ENCODE data around the gene XIRP2.

The XIRP2 gene

DNA sequence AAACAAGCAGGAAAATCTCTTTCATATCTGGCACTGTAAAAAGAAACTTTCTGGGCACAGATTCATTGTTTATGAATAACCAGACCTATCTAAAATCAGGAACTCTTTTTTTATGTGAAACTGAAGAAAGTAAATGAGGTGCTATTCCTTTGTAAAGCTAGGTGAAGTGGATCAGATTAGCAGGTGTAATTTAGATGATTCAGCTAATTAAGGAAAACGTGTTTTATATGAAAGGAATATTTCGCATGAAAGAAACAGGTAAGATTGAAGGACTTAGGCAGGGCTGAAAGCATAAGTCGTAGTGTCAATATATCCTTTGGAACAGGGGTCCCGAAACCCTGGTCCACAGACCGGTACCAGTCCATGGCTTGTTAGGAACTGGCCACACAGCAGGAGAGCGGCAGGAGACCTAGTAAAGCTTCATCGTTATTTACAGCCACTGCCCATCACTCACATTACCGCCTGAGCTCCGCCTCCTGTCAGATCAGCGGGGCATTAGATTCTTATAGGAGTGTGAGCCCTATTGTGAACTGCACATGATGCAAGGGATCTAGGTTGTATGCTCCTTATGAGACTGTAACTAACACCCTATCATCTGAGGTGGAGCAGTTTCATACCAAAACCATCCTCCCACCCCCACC lies 20.3 kb upstream of the XIRP2 start:
- Histone ChIP-seq H3K9me3 (no peaks in the 10 kb centered on the region), H3K4me1 (ENCODE audit: control insufficient read depth in 1 of 2, insufficient read depth in 1 of 2, low read depth in 1 of 2, low read length in 1 of 2) (no peaks in the 10 kb centered on the region), H3K27ac (no peak overlapping the region), H3K36me3 (no peaks in the 10 kb centered on the region), H3K27me3 (no peaks in the 10 kb centered on the region), H3K4me3 (ENCODE audit: low read depth in 1 of 2, low read length in 1 of 2) (no peak overlapping the region)
- TF ChIP-seq, protein P1, sequence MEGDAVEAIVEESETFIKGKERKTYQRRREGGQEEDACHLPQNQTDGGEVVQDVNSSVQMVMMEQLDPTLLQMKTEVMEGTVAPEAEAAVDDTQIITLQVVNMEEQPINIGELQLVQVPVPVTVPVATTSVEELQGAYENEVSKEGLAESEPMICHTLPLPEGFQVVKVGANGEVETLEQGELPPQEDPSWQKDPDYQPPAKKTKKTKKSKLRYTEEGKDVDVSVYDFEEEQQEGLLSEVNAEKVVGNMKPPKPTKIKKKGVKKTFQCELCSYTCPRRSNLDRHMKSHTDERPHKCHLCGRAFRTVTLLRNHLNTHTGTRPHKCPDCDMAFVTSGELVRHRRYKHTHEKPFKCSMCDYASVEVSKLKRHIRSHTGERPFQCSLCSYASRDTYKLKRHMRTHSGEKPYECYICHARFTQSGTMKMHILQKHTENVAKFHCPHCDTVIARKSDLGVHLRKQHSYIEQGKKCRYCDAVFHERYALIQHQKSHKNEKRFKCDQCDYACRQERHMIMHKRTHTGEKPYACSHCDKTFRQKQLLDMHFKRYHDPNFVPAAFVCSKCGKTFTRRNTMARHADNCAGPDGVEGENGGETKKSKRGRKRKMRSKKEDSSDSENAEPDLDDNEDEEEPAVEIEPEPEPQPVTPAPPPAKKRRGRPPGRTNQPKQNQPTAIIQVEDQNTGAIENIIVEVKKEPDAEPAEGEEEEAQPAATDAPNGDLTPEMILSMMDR (IDR thresholded peaks at IDR 0.05), result no peak

DNA sequence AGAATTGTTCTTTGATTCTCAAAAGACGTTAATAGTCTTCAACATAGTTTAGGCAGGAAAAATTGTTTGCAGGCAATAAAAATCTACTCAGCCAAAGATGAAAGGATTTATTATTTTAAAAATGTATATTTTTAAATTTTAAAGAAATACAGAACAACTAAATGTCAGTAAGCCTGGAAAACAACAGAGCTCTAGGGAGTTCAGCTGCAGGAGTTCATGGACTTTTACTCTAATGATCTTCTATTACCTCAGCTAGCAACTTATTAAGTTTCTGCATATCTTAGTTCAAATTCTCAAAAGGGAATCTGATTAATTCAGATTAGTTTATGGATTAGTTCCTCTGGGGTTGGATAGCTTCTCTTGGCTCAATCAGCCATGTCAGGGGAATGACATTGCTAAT lies 17.9 kb upstream of the XIRP2 start:
- Histone ChIP-seq H3K9me3 (no peaks in the 10 kb centered on the region), H3K4me3 (ENCODE audit: low read depth in 1 of 2, low read length in 1 of 2) (no peak overlapping the region), H3K36me3 (no peaks in the 10 kb centered on the region), H3K27ac (no peak overlapping the region), H3K27me3 (no peaks in the 10 kb centered on the region), H3K4me1 (ENCODE audit: control insufficient read depth in 1 of 2, insufficient read depth in 1 of 2, low read depth in 1 of 2, low read length in 1 of 2) (no peaks in the 10 kb centered on the region)
- TF ChIP-seq, protein P1 (IDR thresholded peaks at IDR 0.05), result no peak

DNA sequence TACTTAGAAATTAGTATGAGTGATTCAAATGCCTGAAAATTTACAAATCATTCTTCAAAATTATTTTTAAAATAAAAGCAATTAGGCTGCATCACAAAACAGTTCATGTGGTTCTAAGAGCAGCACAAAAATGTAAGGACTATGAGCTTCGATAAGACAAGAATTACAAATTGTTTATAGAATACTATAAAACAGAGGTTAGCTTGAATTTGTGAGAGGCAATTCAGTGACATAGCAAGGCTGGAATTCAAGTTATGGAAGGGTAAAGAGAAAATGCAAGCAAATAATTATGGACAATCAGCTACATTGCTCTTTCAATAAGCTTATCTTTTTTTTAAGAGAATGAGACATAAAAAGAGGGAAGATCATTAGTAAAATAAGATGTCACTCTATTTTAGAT lies 7.1 kb upstream of the XIRP2 start:
- H3K4me3 ChIP-seq (ENCODE audit: low read depth in 1 of 2, low read length in 1 of 2), result no peak overlapping the region
- no peaks in the 10 kb centered on the region for H3K4me1 ChIP-seq (ENCODE audit: control insufficient read depth in 1 of 2, insufficient read depth in 1 of 2, low read depth in 1 of 2, low read length in 1 of 2)
- H3K27ac ChIP-seq, result no peak overlapping the region
- H3K27me3 ChIP-seq, result no peaks in the 10 kb centered on the region
- TF ChIP-seq, protein P1 (IDR thresholded peaks at IDR 0.05), result no peak
- H3K9me3 ChIP-seq, result no peaks in the 10 kb centered on the region
- H3K36me3 ChIP-seq, result no peaks in the 10 kb centered on the region

DNA sequence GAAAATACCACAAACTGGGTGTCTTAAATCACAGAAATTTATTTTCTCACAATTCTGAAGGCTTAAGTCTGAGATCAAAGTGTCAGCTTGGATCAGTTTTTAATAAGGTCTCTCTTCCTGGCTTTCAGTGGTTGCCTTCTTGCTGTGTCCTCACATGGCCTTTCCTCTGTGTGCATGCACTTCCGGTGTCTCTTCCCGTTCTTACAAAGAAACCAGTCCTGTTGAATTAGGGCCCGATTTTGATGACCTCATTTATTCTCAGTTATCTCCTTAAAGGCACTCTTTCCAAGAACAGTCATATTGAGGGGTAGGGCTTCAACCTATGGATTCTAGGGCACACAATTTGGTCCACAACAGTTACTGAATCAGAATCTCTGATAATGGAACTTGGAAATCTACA lies 5.4 kb upstream of the XIRP2 start:
- Histone ChIP-seq H3K4me3 (ENCODE audit: low read depth in 1 of 2, low read length in 1 of 2) (no peak overlapping the region), H3K4me1 (ENCODE audit: control insufficient read depth in 1 of 2, insufficient read depth in 1 of 2, low read depth in 1 of 2, low read length in 1 of 2) (no peaks in the 10 kb centered on the region), H3K27me3 (no peaks in the 10 kb centered on the region), H3K36me3 (no peaks in the 10 kb centered on the region), H3K27ac (no peak overlapping the region), H3K9me3 (no peaks in the 10 kb centered on the region)
- TF ChIP-seq, protein P1 (IDR thresholded peaks at IDR 0.05), result no peak

DNA sequence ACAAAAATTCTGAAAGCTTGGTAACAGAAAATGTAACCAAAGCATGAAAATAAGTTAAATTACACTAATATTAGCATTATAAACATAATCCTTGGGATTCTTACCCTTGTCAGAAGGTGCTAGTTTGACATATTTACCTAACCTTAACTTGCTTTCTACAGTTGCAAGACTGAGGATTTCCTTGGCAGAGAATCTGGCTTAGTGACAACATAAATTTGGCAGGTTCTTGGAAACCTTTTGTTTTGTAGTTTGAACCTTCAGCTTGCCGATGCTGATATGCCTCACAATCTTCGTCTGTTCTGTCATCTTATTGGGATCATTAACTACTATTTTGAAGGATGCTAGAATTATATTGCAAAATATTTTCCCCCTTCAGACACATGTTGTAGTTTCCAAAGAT lies 3.4 kb downstream of the XIRP2 start:
- H3K27ac ChIP-seq, result no peak overlapping the region
- no peaks in the 10 kb centered on the region for H3K4me1 ChIP-seq (ENCODE audit: control insufficient read depth in 1 of 2, insufficient read depth in 1 of 2, low read depth in 1 of 2, low read length in 1 of 2)
- H3K4me3 ChIP-seq (ENCODE audit: low read depth in 1 of 2, low read length in 1 of 2), result no peak overlapping the region
- H3K9me3 ChIP-seq, result no peaks in the 10 kb centered on the region
- H3K27me3 ChIP-seq, result no peaks in the 10 kb centered on the region
- no peaks in the 10 kb centered on the region for H3K36me3 ChIP-seq
- TF ChIP-seq, protein P1 (IDR thresholded peaks at IDR 0.05), result no peak

DNA sequence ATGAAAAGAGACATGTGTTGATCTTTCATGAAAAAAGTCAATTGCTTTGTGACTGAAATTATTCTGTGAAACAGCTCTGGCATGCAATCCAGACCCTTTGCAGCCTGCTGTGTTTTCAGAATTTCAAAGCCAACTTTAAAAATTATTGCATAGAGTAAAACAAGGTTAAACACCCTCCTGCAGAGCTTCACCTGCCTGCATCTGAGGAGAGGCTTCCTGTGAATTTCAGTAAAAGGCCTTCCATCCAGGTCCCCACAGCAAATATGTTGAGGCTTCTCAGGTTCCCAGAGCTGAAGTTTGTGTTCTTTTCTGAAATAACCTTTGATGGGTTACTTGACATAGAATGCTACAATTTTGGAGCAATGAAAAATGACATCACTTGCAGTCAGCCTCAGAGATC lies 4.1 kb downstream of the XIRP2 start:
- no peaks in the 10 kb centered on the region for H3K4me1 ChIP-seq (ENCODE audit: control insufficient read depth in 1 of 2, insufficient read depth in 1 of 2, low read depth in 1 of 2, low read length in 1 of 2)
- TF ChIP-seq, protein P1 (IDR thresholded peaks at IDR 0.05), result no peak
- H3K27ac ChIP-seq, result no peak overlapping the region
- no peaks in the 10 kb centered on the region for H3K27me3 ChIP-seq
- no peaks in the 10 kb centered on the region for H3K9me3 ChIP-seq
- H3K36me3 ChIP-seq, result no peaks in the 10 kb centered on the region
- H3K4me3 ChIP-seq (ENCODE audit: low read depth in 1 of 2, low read length in 1 of 2), result no peak overlapping the region

Measured in neutrophil (primary cell).